Heart left ventricle (tissue), 16 donors: ENCODE measurements around the gene FFAR4. TPM values are rescaled to one million over a fixed set of nuclear protein-coding genes. Genes with fewer than 3 reads are reported as not detected.

ENCODE experiments used
- ATAC-seq, 4 donors: fragments of 200-7000 bp; cut with Tn5 transposase; one replicate each; pipeline ENCODE4 v1.9.1; 2020 to 2022; ENCODE audit warnings: moderate library complexity in 4 of 4, mild to moderate bottlenecking in 3 of 4, moderate number of reproducible peaks in 1 of 4
- DNase-seq, 5 donors: peaks; one replicate each; pipeline ENCODE4 v3.0.0-alpha.2; 2020
- H3K27ac ChIP-seq, 12 donors: fragments of 200-600 bp; sonication (generic) in 4 of 12; one replicate each; pipeline versions ENCODE4 v1.5.0 to v1.8.0; 2016 to 2022; ENCODE audit warnings: mild to moderate bottlenecking in 2 of 12
- H3K27me3 ChIP-seq, 9 donors: fragments of 200-600 bp; sonication (generic) in 2 of 9; one replicate each; pipeline versions ENCODE4 v1.5.1 to v1.8.0; 2016 to 2022; ENCODE audit warnings: mild to moderate bottlenecking in 3 of 9
- H3K36me3 ChIP-seq, 9 donors: fragments of 200-600 bp; sonication (generic) in 2 of 9; one replicate each; pipeline versions ENCODE4 v1.5.0 to v1.8.0; 2018 to 2022; ENCODE audit warnings: mild to moderate bottlenecking in 2 of 9
- H3K4me1 ChIP-seq, 12 donors: fragments of 200-600 bp; sonication (generic) in 4 of 12; one replicate each; pipeline versions ENCODE4 v1.5.0 to v1.8.0; 2016 to 2022; ENCODE audit warnings: mild to moderate bottlenecking in 3 of 12
- H3K4me3 ChIP-seq, 12 donors: fragments of 200-600 bp; sonication (generic) in 4 of 12; one replicate each; pipeline versions ENCODE4 v1.5.0 to v1.8.0; 2017 to 2022; ENCODE audit warnings: mild to moderate bottlenecking in 9 of 12, moderate library complexity in 4 of 12
- H3K9me3 ChIP-seq, 12 donors: fragments of 200-600 bp; sonication (generic) in 4 of 12; one replicate each; pipeline versions ENCODE4 v1.5.0 to v1.8.0; 2016 to 2022; ENCODE audit warnings: mild to moderate bottlenecking in 1 of 12
- CTCF ChIP-seq, 12 donors: fragments of 200-600 bp; sonication (generic) in 4 of 12; IDR thresholded peaks; one replicate each; pipeline versions ENCODE4 v1.5.0 to v1.8.0; 2018 to 2022; ENCODE audit warnings: antibody characterized with exemption in 12 of 12, mild to moderate bottlenecking in 5 of 12
- POLR2A ChIP-seq, 2 donors: fragments of 450-650 bp; IDR thresholded peaks; one replicate each; pipeline ENCODE4 v1.6.1; 2017; ENCODE audit warnings: antibody characterized with exemption in 2 of 2, mild to moderate bottlenecking in 2 of 2, moderate library complexity in 2 of 2
- WGBS, 4 donors: extraction: QIAGEN DNeasy Blood & Tissue Kit in 2 of 4; methylation state at CpG; one replicate each; pipeline versions ENCODE4 v1.1.5 to v1.1.7; 2013 to 2018; 5-methylcytosine and 5-hydroxymethylcytosine counted together
- intact Hi-C, 10 donors: fragments of 100-400 bp; cut with DNase I; formaldehyde crosslinking; loops; one replicate each; pipeline versions ENCODE4 v1.11.1 to v1.14.2; 2022
- polyA plus RNA-seq, 2 donors: library from polyadenylated mRNA; stranded (reverse); fragments of 200-250 nt; gene quantifications; one replicate each; pipeline ENCODE4 v1.2.3, GENCODE V29; 2013
- total RNA-seq, 9 donors: library from RNA; depleted of rRNA in 2 of 9; stranded (reverse); fragments of >200 nt in 2 of 9; fragmentation: NEBNext Ultra II Directional in 3 of 9; extraction: Animal tissue kit (Norgen Biotek cat#: 25700) in 3 of 9; gene quantifications; one replicate each; pipeline versions ENCODE4 v1.1.0 to v1.2.4, GENCODE V29; 2016 to 2023
- donor health status: ischemic (EF 13 %, LVEDD 7.1; RV severe dilation, severe dysfunction).
- donor health status: healthy with polysubstance abuse.
- donor health status: DM: no; HTN: yes; CAD: no.
- donor health status: DM: no; HTN: no; CAD: no.
- donor health status: ischemic (EF 25% LVEDD 6.9; RV normal size, moderate dysfunction).
- donor health status: ischemic (EF 25% LVEDD 5.7; RV mildly dilated, moderate dysfunction).
- donor health status: healthy.
- donor health status: DM: yes; HTN: yes; CAD: no.
- donor health status: ischemic (EF 35%, LVEDD 5.7; RV mildly dilated, moderate dysfunction).
- donor health status: nonischemic (EF 11% LVEDD 7.7; RV severe dilation, severe dysfunction).
- donor health status: DM: yes; HTN: yes; CAD: no.
- donor health status: PGD.
- donor health status: ischemic (EF 29% LVEDD 5.4; RV normal size, mild dysfunction).
- donor health status: nonischemic (EF 23%, LVEDD 6.1; RV moderate dilation, normal function).

Gene FFAR4
- total and polyA plus RNA-seq, 11 donors, result 0.06 to 1.7 (median 0.11) TPM; not detected in 4

GRCh38 chr10:93579089-93579488 lies 12.6 kb downstream of the FFAR4 start:
- Histone ChIP-seq H3K36me3 (no peaks in the 10 kb centered on the region), H3K4me1 (peaks cover 0 to 3% (median 0%) of the 10 kb centered on the region in 12 donors), H3K4me3 (no peak overlapping the region), H3K27me3 (peaks cover 0 to 10% (median 0%) of the 10 kb centered on the region in 9 donors), H3K9me3 (peaks cover 0 to 10% (median 0%) of the 10 kb centered on the region in 12 donors), H3K27ac (no peak overlapping the region)
- DNase-seq (no peak), ATAC-seq (no peak)
- no peak for TF ChIP-seq POLR2A (IDR thresholded peaks at IDR 0.05)
- no peak for TF ChIP-seq CTCF (IDR thresholded peaks at IDR 0.05)
- whole genome bisulfite sequencing, 4 donors, result 88 to 98% (median 92%) methylated on average over 7 of the region's 7 CpGs
- intact Hi-C loops, result no loop called here

GRCh38 chr10:93579985-93580711 lies 13.7 kb downstream of the FFAR4 start:
- DNase-seq (no peak), ATAC-seq (no peak)
- Histone ChIP-seq H3K36me3 (no peaks in the 10 kb centered on the region), H3K27me3 (peaks cover 0 to 10% (median 0%) of the 10 kb centered on the region in 9 donors), H3K9me3 (peaks cover 0 to 10% (median 0%) of the 10 kb centered on the region in 12 donors), H3K4me3 (no peak overlapping the region), H3K27ac (no peak overlapping the region), H3K4me1 (peaks cover 0 to 3% (median 0%) of the 10 kb centered on the region in 12 donors)
- WGBS, 4 donors, result 87 to 90% (median 88%) methylated on average over 3 of the region's 3 CpGs
- intact Hi-C loops, result no loop called here
- TF ChIP-seq POLR2A (IDR thresholded peaks at IDR 0.05) (no peak), CTCF (IDR thresholded peaks at IDR 0.05) (no peak)

GRCh38 chr10:93580828-93581227 lies 14.4 kb downstream of the FFAR4 start:
- Histone ChIP-seq H3K27me3 (peaks cover 0 to 10% (median 0%) of the 10 kb centered on the region in 9 donors), H3K27ac (no peak overlapping the region), H3K36me3 (no peaks in the 10 kb centered on the region), H3K4me3 (no peak overlapping the region), H3K4me1 (peaks cover 0 to 3% (median 0%) of the 10 kb centered on the region in 12 donors), H3K9me3 (peaks cover 0 to 10% (median 0%) of the 10 kb centered on the region in 12 donors)
- 46 to 51% (median 47%) methylated on average over 6 of the region's 6 CpGs for WGBS, 4 donors
- intact Hi-C loops, result no loop called here
- DNase-seq (no peak), ATAC-seq (no peak)
- TF ChIP-seq CTCF (IDR thresholded peaks at IDR 0.05) (no peak), POLR2A (IDR thresholded peaks at IDR 0.05) (no peak)

- Histone ChIP-seq H3K9me3 (peaks cover 0 to 8% (median 0%) of the 10 kb centered on the region in 12 donors), H3K4me3 (no peak overlapping the region), H3K27ac (no peak overlapping the region), H3K36me3 (no peaks in the 10 kb centered on the region), H3K27me3 (peaks cover 0 to 10% (median 0%) of the 10 kb centered on the region in 9 donors), H3K4me1 (no peaks in the 10 kb centered on the region)
- DNase-seq, result no peak
- intact Hi-C loops, result no loop called here
- TF ChIP-seq CTCF (IDR thresholded peaks at IDR 0.05) (no peak), POLR2A (IDR thresholded peaks at IDR 0.05) (no peak)
- 91 to 96% (median 94%) methylated on average over 7 of the region's 7 CpGs for WGBS, 4 donors
- ATAC-seq, result no peak
Observed at GRCh38 chr10:93584445-93584844, 18.0 kb downstream of the FFAR4 start.
